K562 (cell line): ENCODE measurements around the gene IGFALS. TPM values are rescaled to one million over a fixed set of nuclear protein-coding genes. Genes with fewer than 3 reads are reported as not detected.

Source experiments
- CC2D1A ChIP-seq: fragments of 450-650 bp; IDR thresholded peaks from 2 replicates; pipeline ENCODE4 v1.6.1; 2017; ENCODE audit warnings: mild to moderate bottlenecking
- CHD7 ChIP-seq: fragments of 200-600 bp; sonication (generic); IDR thresholded peaks from one replicate; pipeline ENCODE4 v1.6.1; 2012; ENCODE audit warnings: mild to moderate bottlenecking, low read depth, low read length, inconsistent platforms
- IRF9 ChIP-seq: fragments of 450-650 bp; IDR thresholded peaks from 2 replicates; pipeline ENCODE4 v1.6.1; 2016; ENCODE audit warnings: missing biosample characterization, missing genetic modification characterization
- JUNB ChIP-seq: fragments of 450-650 bp; formaldehyde crosslinking; conservative IDR thresholded peaks from 2 replicates; pipeline ENCODE4 v1.4.0; 2020; ENCODE audit warnings: mild to moderate bottlenecking
- MTF1 ChIP-seq: fragments of 250-450 bp; sonication (Bioruptor Pico); IDR thresholded peaks from 2 replicates; pipeline ENCODE4 v1.9.0; 2021; ENCODE audit warnings: moderate library complexity, mild to moderate bottlenecking, inconsistent platforms, borderline replicate concordance
- PCBP2 ChIP-seq: fragments of 200-400 bp; formaldehyde crosslinking; IDR thresholded peaks from 2 replicates; pipeline ENCODE4 v1.6.1; 2018; ENCODE audit warnings: low read length, low read depth, mild to moderate bottlenecking, moderate library complexity; ENCODE audit not compliant: poor library complexity, severe bottlenecking
- PRMT5 ChIP-seq: sonication (generic); formaldehyde crosslinking; IDR thresholded peaks from 2 replicates; pipeline ENCODE4 v1.5.0; 2020; ENCODE audit warnings: missing genetic modification reagents
- RREB1 ChIP-seq: fragments of 250-450 bp; sonication (Bioruptor Pico); IDR thresholded peaks from 2 replicates; pipeline ENCODE4 v1.4.0; 2020
- TOE1 ChIP-seq, 2 experiments: fragments of 450-650 bp in 1 of 2; sonication (generic) in 1 of 2; formaldehyde crosslinking in 1 of 2; IDR thresholded peaks; 2 replicates each; pipeline versions ENCODE4 v1.7.1 to v1.8.0; 2016 to 2022; ENCODE audit warnings: borderline replicate concordance in 2 of 2, mild to moderate bottlenecking in 2 of 2, antibody characterized with exemption in 1 of 2, inconsistent platforms in 1 of 2, low read depth in 1 of 2, missing genetic modification reagents in 1 of 2, moderate library complexity in 1 of 2
- polyA plus RNA-seq, 8 experiments: library from polyadenylated mRNA; depleted of rRNA in 4 of 8; stranded (reverse) in 5 of 8; unstranded in 3 of 8; fragments of >200 nt; fragmentation: Nextera tagmentation in 2 of 8; fragmentation: Illumina TruSeq in 1 of 8; extraction: Ambion mirVana in 2 of 8; extraction: Trizol in 1 of 8; gene quantifications; 2 replicates each; pipeline versions ENCODE4 v1.2.1 to v1.2.3, GENCODE V29; 2011 to 2014; ENCODE audit warnings: inconsistent platforms in 1 of 8, missing spikeins in 1 of 8
- total RNA-seq, 7 experiments: library from RNA; depleted of rRNA in 6 of 7; stranded (reverse); fragments of >200 nt in 6 of 7; fragmentation: Illumina TruSeq in 2 of 7; extraction: Trizol in 2 of 7; gene quantifications; 2 replicates each; pipeline versions ENCODE4 v1.2.1 to v1.2.3, GENCODE V29; 2011 to 2021; ENCODE audit warnings: low replicate concordance in 1 of 7

Gene IGFALS
- total and polyA plus RNA-seq, 9 of the 15 experiments (the other 6 are each of a cell fraction or from before 2014, with no cell fraction given), result not detected

- TF ChIP-seq RREB1 (CRISPR knock-in tag), result no peak
- no peak for TF ChIP-seq JUNB (CRISPR knock-in tag)
- TF ChIP-seq IRF9 (tag), result no peak
- TF ChIP-seq PCBP2, result no peak
- peak; percentile 75 for TF ChIP-seq CC2D1A
- no peak for TF ChIP-seq PRMT5 (CRISPR knock-in tag)
- TF ChIP-seq CHD7, result no peak
- no peak for TF ChIP-seq TOE1 (IDR thresholded peaks at IDR 0.05; ENCODE audit: borderline replicate concordance)
- TF ChIP-seq TOE1 (CRISPR knock-in tag; IDR thresholded peaks at IDR 0.05; ENCODE audit: borderline replicate concordance, low read depth), result no peak
- TF ChIP-seq MTF1, result no peak
Observed at GRCh38 chr16:1812732-1813163, 19.2 kb upstream of the IGFALS start (continued).
